GM19328 (cell line): ENCODE results near the gene LYRM1.

ENCODE experiments used
- ATAC-seq: cut with Tn5 transposase; IDR thresholded peaks from one replicate; pipeline ENCODE4 v1.9.1; 2021; ENCODE audit warnings: mild to moderate bottlenecking, moderate library complexity; ENCODE audit not compliant: unreplicated experiment

The LYRM1 gene

GRCh38 chr16:20871941-20872815, 28.4 kb upstream of the LYRM1 start:
- ATAC-seq = no peak

DNA sequence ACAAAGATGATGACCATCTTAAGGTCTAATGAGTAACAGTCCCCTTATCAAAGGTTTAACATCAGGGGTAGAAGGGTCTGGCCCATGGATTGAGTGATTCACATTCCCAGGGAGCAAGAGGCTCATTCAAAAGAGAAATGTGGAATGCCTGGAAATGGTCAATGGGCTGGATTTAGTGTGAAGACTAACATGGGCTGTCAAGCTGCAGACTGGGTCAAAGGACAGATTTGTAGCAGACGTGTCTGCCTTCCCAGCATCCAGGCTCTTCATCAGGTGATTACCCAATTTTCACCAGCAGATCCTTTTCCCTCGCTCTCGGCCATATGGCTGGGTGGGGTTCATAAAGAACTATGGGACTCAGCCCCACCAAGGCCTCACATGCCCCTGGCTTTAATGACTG, 27.2 kb upstream of the LYRM1 start:
- no peak for ATAC-seq

DNA sequence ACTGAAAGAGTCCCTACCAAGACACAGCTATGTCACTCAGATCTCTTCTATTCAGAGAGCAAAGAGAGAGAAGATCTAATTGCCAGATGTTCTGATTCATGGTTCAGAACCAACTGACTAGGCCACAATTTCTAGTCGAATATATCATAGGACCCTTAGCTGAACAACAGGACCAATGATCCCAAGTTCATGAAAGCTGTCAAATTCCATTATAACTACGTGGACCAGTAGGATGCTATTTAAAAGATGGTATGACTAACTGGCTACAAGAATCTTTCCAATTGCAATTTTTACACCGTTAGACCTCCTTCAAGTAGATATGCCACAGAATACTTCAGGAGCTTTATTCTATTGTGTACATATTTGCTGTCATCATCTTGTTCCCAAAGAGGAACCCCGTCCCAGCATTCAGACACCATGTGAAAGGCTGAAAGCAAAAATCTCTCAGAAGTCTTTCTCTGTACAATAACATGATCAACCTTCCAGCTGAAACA, 26.4 kb upstream of the LYRM1 start:
- no peak for ATAC-seq

DNA sequence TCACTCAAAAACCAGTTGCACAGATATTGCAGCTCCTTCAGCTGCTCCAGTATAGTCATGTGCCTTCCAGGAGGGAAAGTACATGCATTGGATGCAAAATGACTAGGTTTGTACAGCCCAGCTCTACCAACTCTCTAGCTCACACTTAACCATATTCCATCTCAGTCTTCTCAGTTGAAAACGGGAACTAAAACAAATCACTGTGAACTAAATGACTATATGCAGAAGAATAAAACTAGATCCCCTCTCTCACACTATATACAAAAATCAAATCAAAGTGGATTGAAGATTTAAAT, 25.3 kb upstream of the LYRM1 start:
- ATAC-seq = no peak

- ATAC-seq = no peak
Measured at GRCh38 chr16:20878682-20879147, 21.9 kb upstream of the LYRM1 start.

GRCh38 chr16:20879175-20880040, 21.2 kb upstream of the LYRM1 start:
- no peak for ATAC-seq

- ATAC-seq = no peak
Measured at GRCh38 chr16:20880867-20881502, 19.6 kb upstream of the LYRM1 start.

- no peak for ATAC-seq
Measured at GRCh38 chr16:20881503-20881878, 19.1 kb upstream of the LYRM1 start.

DNA sequence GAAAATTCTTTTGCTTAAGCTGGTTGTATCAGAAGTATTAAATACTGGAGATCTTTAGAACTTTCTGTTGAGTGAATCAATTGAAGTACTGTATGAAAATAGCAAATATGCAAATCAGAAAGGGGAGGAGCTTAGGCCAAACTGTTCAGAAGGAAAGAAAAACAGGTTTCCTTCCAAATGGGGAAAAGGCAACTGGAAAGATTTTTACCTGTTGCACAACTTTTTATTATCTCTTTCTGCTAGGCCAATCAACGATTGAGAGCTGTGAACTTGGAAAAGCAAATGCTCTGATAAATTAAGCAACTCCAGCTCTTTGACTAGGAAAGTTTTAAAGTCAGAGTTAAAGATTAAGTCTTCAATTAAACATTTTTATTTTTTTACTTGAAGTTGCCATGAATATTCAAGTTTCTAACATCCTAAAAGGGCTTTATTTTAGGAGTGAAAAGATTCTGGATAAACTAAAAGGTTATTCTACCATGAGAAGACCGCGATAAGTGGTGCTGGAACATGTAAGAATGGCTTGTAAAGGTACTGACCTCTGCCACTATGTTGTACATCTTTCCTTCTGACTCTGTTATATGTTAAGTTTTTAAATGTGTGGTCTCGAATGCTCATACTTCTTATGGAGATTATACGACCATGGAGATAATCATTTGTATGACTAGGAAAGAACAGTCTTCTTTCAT, 16.9 kb upstream of the LYRM1 start:
- no peak for ATAC-seq

DNA sequence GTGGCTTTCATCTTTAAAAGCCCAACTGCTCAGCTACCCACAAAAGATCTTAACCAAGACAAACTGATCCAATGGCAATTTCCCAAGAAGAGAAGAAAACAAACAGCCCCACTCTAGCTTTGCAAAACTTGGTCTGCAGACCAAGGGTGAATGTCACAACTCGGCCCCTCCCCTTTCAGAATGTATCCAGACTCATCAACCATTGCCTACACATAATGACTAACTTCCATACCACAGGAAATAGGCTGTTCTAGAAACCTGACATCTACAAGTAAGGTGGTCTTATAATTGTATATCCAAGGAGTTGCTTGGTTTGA, 16.4 kb upstream of the LYRM1 start:
- ATAC-seq = no peak

- ATAC-seq = no peak
Measured at GRCh38 chr16:20886320-20886719, 14.3 kb upstream of the LYRM1 start.

GRCh38 chr16:20887207-20887606, 13.4 kb upstream of the LYRM1 start:
- no peak for ATAC-seq

- no peak for ATAC-seq
Measured at GRCh38 chr16:20889625-20890275, 10.8 kb upstream of the LYRM1 start.

DNA sequence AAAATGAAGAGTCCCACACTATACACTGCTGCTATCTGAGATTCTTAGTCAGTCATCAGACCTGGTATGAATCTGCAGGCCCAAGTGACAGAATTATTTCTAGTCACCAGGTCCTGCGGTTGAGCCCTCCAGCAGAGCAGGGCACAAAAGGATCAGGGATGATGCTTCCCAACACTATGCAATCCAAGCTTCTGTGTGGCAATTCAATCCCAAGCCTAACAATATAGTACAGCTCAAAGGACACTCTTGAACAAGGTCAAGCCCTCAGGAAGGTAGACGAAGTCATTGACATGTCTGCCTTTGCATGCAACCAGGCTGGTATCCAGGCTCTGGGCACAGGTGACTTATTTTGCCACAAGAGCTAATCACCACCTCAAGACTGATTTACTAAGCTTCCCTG, 6.2 kb upstream of the LYRM1 start:
- no peak for ATAC-seq

DNA sequence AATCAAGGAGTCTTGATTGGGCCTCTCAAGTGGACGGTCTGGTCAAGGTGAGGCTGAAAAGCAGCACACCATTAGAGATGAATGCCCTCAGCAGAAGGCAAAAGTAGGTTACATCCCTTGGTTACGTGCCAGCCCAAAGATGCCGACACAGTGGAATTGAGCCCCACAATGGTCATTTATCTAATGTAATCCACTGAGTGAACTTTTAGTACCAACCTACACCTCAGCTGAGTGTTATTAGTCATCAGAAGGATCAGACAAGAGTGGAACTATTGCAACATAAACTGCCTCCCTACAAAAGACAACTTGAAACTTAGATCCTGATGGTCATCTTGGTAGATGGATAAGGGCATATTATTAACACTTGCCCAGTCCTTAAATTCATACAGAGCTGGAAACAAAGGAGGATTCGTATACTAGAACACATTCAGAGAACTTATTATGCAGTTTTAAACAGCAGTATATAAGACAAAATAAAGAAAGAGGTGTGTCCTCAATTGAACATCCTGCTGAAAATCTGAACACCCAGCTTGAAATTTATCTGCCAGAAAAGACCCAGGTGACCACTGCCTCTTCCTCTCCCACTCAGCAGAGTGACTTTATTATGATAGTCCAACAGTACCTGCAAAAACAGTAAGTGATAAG, 3.2 kb upstream of the LYRM1 start:
- no peak for ATAC-seq

- ATAC-seq = no peak
Measured at GRCh38 chr16:20897922-20898321, 2.6 kb upstream of the LYRM1 start.

DNA sequence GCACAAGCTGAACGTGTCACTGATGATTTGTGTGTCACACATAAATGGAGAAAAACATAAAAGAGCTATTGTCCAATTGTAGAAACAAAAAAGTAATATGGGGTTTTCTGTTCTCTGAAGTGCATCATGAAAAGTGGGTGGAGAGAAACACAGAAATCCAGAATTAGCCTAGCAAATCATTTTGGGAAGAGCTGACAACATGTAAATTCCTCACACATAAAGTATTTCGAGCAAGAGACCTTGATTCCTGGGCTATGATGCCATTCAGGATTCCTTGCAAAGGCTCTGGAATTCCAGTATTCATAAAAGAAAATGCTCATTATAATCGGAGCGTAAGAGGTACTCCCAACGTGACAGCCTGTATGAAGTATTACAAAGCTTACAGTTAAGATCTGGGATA, 1.5 kb upstream of the LYRM1 start:
- no peak for ATAC-seq

- no peak for ATAC-seq
Measured at GRCh38 chr16:20899477-20900298, 883 bp upstream of the LYRM1 start.

DNA sequence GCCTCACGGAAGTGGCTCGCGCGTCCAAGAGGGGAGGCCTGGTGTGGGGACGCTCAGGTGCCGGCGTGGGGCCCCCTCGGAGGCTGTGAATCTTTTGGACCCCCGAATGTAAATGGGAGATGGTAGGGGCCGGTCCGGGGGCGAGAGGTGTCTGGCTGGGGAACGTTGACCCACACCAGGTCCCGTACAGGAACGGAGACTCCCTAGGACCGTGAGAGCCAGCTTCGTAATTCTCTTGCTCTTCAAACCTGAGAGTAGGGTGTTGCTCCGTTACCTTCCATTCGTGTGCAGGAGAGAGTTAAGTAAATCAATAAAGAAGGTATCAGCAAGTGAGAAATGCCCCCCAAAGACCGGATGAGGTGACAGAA, 481 bp downstream of the LYRM1 start:
- ATAC-seq = no peak
